Stimulated activated CD4-positive, alpha-beta T cell treated with anti-CD3 and anti-CD28 coated beads, Interleukin-12 subunit alpha, Interleukin-12 subunit beta, amount 100 ng/mL, for 4 hours (primary cell): ENCODE results near the gene EPHA2.
"Not testable (repeated sequence)": the region's sequence is repeated elsewhere in the genome, so short reads cannot be mapped to it uniquely, and the experiment has no call there.

Experiments used
- DNase-seq: peaks from one replicate; pipeline ENCODE4 v3.0.0-alpha.2; 2020

The EPHA2 gene

GRCh38 chr1:16183765-16184556 lies 28.1 kb upstream of the EPHA2 start:
- DNase-seq = no peak

DNA sequence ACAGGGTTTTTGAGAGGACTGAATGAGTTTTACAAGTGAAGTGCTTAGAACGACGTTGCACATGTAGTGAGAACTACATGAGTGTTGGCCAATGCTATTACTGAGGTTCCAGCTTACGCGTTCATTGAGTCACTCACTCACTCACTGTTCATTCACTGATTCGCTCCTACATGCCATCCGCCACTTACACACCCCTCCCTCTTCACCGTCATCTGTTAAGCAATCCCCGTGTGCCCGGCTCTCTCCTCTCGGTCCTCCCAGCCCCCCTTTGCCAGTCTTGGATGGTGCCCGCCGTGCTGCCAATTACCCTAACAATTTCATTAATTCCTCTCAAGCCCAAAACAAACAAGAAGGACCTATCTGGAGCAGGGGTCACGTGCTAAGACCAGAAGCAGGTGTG lies 27.3 kb upstream of the EPHA2 start:
- DNase-seq = no peak

DNA sequence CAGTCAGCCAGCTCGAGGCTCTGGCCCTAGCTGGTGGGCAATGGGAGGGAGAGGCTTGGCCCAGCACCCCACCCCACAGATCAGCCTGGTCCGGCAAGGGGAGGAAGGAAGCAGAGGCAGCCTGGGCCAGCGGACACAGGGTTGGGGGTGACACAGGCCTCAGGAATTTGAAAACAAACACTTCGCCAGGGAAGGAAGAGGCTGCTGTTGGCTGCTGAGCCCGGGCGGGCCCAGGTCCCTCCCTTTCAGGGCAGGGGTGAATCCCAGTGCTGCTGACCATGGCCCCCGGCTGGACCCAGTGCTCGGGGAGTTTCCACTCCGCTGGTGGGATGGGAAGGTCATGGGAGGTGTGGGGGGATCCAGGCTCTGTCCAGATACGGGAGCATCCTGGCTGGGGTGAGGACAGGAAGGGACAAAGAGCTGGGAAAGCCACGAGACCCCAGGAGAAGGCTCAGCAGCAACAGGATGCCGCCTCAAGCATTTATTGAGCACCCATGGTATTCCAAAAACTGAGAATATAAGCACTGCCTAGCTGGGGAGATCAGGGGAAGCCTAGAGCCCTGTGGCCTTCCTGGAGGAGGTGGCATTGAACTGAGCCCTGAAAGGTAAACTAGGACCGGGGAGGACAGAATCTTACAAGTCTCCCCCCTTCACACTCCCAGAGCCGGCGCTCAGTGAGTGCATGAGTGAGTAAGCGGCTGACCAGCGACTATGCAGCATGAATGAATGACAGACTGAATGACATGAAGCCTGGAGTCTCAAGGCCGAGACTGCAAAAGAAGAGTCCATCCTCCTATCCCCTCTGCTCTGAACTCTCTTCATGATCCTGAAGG lies 26.2 kb upstream of the EPHA2 start:
- DNase-seq = no peak

- DNase-seq = no peak
Measured at GRCh38 chr1:16180291-16180824, 24.5 kb upstream of the EPHA2 start.

GRCh38 chr1:16178596-16179497 lies 23.0 kb upstream of the EPHA2 start:
- no peak for DNase-seq

DNA sequence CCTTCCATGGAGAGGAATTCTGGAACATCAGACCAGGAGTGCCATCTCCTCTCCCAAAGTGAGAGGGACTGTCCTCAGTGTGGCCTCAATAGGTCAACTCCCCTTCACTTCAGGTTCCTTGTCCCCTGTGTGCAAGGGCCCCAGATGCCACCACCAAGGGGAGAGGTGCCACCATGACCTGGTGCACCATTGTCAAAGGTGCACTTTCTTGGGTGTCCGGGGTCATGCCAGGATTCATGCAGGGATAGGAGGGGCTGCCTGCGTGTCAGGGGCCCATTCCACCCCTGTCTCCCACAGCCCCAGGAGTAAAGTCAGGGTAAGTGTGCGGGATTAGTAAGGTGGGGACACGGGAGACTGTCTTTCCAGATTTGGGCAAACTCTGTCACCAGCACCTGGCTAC lies 21.4 kb upstream of the EPHA2 start:
- DNase-seq = no peak

DNA sequence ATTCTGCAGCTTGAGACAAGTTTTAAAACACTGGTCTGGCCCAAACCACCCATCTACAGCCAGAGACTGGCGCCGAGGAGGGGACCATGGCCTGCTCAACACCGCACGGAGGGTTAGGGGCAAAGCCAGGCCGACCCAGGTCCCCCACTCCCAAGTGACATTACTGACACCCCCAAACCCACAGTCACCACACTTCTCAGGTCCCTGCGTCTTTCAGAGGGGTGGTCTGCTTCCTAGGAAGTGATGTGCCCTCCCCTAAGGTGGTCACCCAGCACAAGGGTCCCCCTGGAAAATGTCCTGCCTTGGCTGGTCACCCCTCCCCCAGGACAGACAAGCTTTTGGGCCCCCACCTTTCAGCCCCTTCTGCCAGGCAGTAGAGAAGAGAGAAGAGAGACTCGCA lies 20.8 kb upstream of the EPHA2 start:
- no peak for DNase-seq

GRCh38 chr1:16175610-16176553 lies 20.0 kb upstream of the EPHA2 start:
- no peak for DNase-seq

- no peak for DNase-seq
Measured at GRCh38 chr1:16174886-16175598, 19.2 kb upstream of the EPHA2 start.

DNA sequence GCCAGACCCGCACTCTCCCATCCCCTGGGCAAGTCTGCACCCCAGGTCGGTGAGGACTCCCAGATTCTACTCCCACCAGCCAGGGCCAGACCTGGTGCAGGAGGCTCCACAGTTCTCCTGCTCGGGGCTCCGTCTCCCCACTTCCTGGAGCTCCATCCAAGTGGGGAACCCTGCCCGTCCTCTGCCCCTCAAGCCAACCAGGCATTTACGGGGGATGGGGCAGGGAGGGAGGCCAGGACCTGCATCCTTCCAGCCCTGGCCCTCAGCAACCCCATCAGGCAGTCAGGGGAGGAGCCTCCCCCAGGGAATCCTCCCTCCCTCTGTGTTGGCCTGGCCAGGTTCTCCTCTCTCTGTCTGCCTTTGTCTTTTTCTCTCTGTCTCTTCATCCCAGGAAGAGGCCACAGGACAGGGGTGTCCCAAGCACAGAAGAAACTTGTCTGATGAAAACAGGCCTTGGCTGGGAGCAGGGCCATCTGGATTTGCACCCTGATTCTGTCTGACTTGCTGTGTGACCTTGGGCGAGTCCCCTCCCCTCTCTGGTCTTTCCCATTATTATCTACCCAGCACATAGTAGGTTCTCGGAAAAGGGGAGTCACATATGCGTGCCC lies 18.5 kb upstream of the EPHA2 start:
- DNase-seq = no peak

DNA sequence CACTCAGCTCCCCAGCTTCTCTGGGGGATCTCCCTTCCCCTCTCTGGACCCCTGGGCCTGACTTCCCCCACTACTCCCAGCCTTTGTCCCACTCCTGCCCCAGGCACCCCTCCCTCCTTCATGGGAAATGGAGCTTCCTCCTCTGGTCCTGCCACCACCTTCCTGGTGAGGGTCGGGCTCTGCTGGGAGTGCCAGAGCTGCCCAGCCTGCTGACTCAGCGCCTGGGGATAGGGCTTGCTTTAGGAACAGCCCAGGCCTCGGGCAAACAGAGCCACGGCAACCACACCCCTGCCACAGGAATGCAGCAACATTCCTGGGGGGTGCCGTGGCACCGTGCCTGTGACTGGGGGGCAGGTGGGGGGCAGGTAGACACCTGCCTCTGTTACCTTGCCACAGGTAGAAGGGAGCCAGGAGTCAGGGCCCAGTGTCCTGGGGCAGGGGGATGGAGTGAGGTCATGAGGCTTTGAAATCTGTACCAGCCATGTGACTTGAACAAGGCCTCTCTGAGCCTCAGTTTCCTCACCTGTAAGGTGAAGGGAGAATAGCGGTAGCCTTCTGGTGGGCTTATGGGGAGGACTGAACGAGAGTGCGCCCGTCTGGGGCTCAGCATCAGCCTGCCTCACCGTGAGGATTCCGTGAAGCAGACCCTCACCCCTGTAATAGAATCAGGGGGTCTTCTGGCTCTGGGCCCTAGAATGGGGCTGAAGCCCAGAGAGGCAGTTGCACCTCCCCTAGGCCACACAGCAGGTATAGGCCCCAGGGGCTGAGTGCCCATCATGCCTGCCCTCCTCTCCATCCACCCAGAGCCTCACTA lies 17.8 kb upstream of the EPHA2 start:
- no peak for DNase-seq

DNA sequence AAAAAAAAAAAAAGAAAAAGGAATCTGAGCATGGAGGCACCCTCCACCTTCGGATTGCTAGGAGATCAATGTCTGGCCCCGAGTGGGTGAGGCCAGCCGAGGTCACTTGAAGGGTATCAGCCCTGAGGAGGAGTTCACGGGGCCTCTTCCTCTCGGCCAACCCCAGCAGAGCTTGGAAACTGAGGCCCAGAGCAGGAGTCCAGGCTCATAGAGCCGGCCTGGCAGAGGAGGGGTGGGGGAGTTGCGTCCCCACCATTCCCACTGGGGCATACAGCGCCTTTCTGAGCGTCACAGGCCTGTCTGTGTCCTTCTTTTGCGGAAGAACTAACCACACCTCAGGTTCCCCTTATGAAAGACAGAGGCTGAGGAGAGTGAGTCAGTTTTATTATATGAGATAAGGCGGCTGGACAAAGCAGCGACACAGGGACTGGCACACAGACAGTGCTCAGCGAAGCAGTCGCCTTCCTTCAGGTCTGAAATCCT lies 17.1 kb upstream of the EPHA2 start:
- DNase-seq = no peak

- DNase-seq = no peak
Measured at GRCh38 chr1:16172218-16172830, 16.5 kb upstream of the EPHA2 start.

- no peak for DNase-seq
Measured at GRCh38 chr1:16171314-16172151, 15.7 kb upstream of the EPHA2 start.

DNA sequence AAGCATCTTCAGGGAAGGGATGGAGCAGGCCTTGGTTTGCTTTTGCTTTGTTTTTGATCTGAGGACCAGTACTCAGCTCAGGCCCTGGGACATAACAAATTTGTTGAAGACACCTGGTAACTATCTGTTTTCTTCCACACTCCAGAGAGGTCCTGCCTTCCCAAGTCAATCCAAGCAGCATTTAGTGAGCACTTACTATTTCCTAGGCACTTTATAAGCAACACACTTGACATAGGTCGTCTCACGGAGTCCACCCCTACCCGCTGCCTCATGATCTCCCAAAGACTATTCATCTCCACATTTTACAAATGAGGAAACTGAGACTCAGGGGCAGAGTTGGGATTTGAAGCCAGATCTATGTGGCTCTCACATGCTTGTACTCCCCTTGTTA lies 14.4 kb upstream of the EPHA2 start:
- DNase-seq = no peak

DNA sequence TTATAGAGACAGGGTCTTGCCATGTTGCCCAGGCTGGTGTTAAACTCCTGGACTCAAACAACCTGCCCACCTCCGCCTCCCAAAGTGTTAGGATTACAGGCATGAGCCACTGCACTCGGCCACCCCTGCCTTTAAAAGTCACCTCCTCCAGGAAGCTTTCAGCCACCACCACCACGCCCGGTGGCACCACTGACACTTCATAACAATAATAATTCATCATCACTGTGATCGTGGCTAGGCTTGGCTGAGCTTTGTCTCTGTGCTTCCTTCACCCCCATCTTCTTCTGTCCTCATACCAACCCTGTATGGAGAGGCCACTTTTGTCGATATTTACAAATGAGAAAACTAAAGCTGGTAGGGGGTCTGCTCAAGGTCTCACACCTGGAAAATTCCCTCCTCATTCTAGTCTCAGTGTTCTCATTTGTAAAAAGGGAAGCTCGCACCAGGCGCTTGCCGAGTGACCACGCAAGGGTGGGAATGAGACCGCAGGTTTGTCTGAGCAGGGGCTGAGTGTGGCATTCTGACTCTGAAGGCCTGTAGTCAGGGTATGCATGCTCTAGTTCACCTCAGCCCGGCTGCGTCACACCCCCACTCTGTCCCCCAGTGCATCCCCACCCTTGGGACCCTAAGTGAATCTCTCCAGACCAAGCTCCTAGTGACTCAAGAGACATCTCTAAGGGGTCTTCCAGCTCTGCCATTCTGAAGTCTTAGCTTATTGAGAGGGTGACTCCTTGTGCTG lies 12.9 kb upstream of the EPHA2 start:
- no peak for DNase-seq

GRCh38 chr1:16168144-16168495 lies 12.3 kb upstream of the EPHA2 start:
- DNase-seq = not testable (repeated sequence)
